Measurements from ENCODE around the gene ZIC5. TPM values are rescaled to one million over a fixed set of nuclear protein-coding genes. Genes with fewer than 3 reads are reported as not detected.
"Not testable (repeated sequence)": the region's sequence is repeated elsewhere in the genome, so short reads cannot be mapped to it uniquely, and the experiment has no call there.

Gene ZIC5
- total RNA-seq, 1 donor from 2014 or later, result not detected

- ATAC-seq, result no peak
- intact Hi-C loops (cut with DNase I), result no loop called here
- DNase-seq (ENCODE audit: missing footprints), result no peak
Measured at GRCh38 chr13:99966064-99966805, 5.3 kb downstream of the ZIC5 start.

- no peak for DNase-seq (ENCODE audit: missing footprints)
- no peak for ATAC-seq
- intact Hi-C loops (cut with DNase I), result no loop called here
Measured at GRCh38 chr13:99965329-99966000, 6.1 kb downstream of the ZIC5 start.

- intact Hi-C loops (cut with DNase I), result no loop called here
- ATAC-seq, result no peak
- DNase-seq (ENCODE audit: missing footprints), result no peak
Measured at GRCh38 chr13:99963816-99964339, 7.7 kb downstream of the ZIC5 start.

- intact Hi-C loops (cut with DNase I), result no loop called here
- ATAC-seq, result no peak
- DNase-seq (ENCODE audit: missing footprints), result no peak
Measured at GRCh38 chr13:99962242-99962641, 9.3 kb downstream of the ZIC5 start.

- ATAC-seq (no peak), DNase-seq (ENCODE audit: missing footprints) (no peak)
- intact Hi-C loops (cut with DNase I), result no loop called here
Measured at GRCh38 chr13:99961636-99962035, 9.9 kb downstream of the ZIC5 start.

- DNase-seq (ENCODE audit: missing footprints) (no peak), ATAC-seq (no peak)
- intact Hi-C loops (cut with DNase I), result no loop called here
Measured at GRCh38 chr13:99960663-99961311, 10.8 kb downstream of the ZIC5 start.

- no peak for DNase-seq (ENCODE audit: missing footprints)
- no peak for ATAC-seq
- intact Hi-C loops (cut with DNase I), result no loop called here
Measured at GRCh38 chr13:99959540-99960230, 11.9 kb downstream of the ZIC5 start.

GRCh38 chr13:99959127-99959539, 12.4 kb downstream of the ZIC5 start:
- no peak for DNase-seq (ENCODE audit: missing footprints)
- ATAC-seq, result no peak
- intact Hi-C loops (cut with DNase I), result no loop called here

- intact Hi-C loops (cut with DNase I), result no loop called here
Measured at GRCh38 chr13:99958406-99959126, 13.0 kb downstream of the ZIC5 start.

GRCh38 chr13:99956473-99957349, 14.9 kb downstream of the ZIC5 start:
- intact Hi-C loops (cut with DNase I), result no loop called here
- DNase-seq (ENCODE audit: missing footprints) (no peak), ATAC-seq (no peak)

More at GRCh38 chr13:99958406-99959126, 13.0 kb downstream of the ZIC5 start:
- ATAC-seq (no peak), DNase-seq (ENCODE audit: missing footprints) (no peak)

GRCh38 chr13:99955747-99956472, 15.7 kb downstream of the ZIC5 start:
- intact Hi-C loops (cut with DNase I), result no loop called here
- no peak for ATAC-seq

GRCh38 chr13:99955107-99955746, 16.3 kb downstream of the ZIC5 start:
- DNase-seq (ENCODE audit: missing footprints) (no peak), ATAC-seq (no peak)
- intact Hi-C loops (cut with DNase I), result no loop called here

More at GRCh38 chr13:99955747-99956472, 15.7 kb downstream of the ZIC5 start:
- DNase-seq (ENCODE audit: missing footprints), result no peak

- intact Hi-C loops (cut with DNase I), result no loop called here
- ATAC-seq (no peak), DNase-seq (ENCODE audit: missing footprints) (no peak)
Measured at GRCh38 chr13:99953138-99953755, 18.3 kb downstream of the ZIC5 start.

GRCh38 chr13:99951666-99952065, 19.9 kb downstream of the ZIC5 start:
- intact Hi-C loops (cut with DNase I); DNase-seq (ENCODE audit: missing footprints); ATAC-seq: not testable (repeated sequence)

GRCh38 chr13:99949679-99950413, 21.7 kb downstream of the ZIC5 start:
- intact Hi-C loops (cut with DNase I), result no loop called here
- DNase-seq (ENCODE audit: missing footprints) (no peak), ATAC-seq (no peak)

Data from Right ventricle myocardium inferior (tissue), 1 donor.